Prostate gland (tissue), 2 donors: ENCODE measurements around the gene TMEM44. TPM values are rescaled to one million over a fixed set of nuclear protein-coding genes. Genes with fewer than 3 reads are reported as not detected.
"Not testable (repeated sequence)": the region's sequence is repeated elsewhere in the genome, so short reads cannot be mapped to it uniquely, and the experiment has no call there.

Experiments
- DNase-seq: peaks from one replicate; pipeline ENCODE4 v3.0.0-alpha.2; 2019; ENCODE audit warnings: low spot score
- H3K27ac ChIP-seq, 2 donors: fragments of 200-600 bp; sonication (generic); 2 replicates each; pipeline ENCODE4 v1.5.1; 2017 to 2019
- H3K27me3 ChIP-seq: fragments of 200-600 bp; sonication (generic); replicated peaks from 2 replicates; pipeline ENCODE4 v1.5.1; 2019; ENCODE audit not compliant: insufficient read depth
- H3K36me3 ChIP-seq, 2 donors: fragments of 200-600 bp; sonication (generic); 1 replicate in 1 of 2; 2 replicates in 1 of 2; pipeline versions ENCODE4 v1.5.1 to v1.8.1; 2017 to 2019
- H3K4me1 ChIP-seq: fragments of 200-600 bp; sonication (generic); replicated peaks from 2 replicates; pipeline ENCODE4 v1.5.1; 2019
- H3K4me3 ChIP-seq, 2 donors: fragments of 200-600 bp; sonication (generic); 2 replicates each; pipeline ENCODE4 v1.5.1; 2017 to 2019
- H3K9me3 ChIP-seq: fragments of 200-600 bp; sonication (generic); 2 replicates; pipeline ENCODE4 v1.5.1; 2017
- POLR2A ChIP-seq: fragments of 450-650 bp; IDR thresholded peaks from one replicate; pipeline ENCODE4 v1.6.1; 2016; ENCODE audit warnings: antibody characterized with exemption, mild to moderate bottlenecking
- POLR2AphosphoS5 ChIP-seq: sonication (generic); formaldehyde crosslinking; IDR thresholded peaks from one replicate; pipeline ENCODE4 v1.6.1; 2017; ENCODE audit warnings: antibody characterized with exemption
- WGBS: methylation state at CpG from one replicate; pipeline ENCODE4 v1.1.5; 2018; 5-methylcytosine and 5-hydroxymethylcytosine counted together
- intact Hi-C: fragments of 100-400 bp; cut with DNase I; formaldehyde crosslinking; loops from one replicate; pipeline ENCODE4 v1.14.2; 2022
- total RNA-seq, 2 donors: library from RNA; depleted of rRNA; stranded (reverse); fragments of >200 nt; gene quantifications; one replicate each; pipeline ENCODE4 v1.1.0, GENCODE V29; 2016
- TF ChIP-seq, protein P1 (sequence below), 4 experiments: fragments of 200-600 bp in 2 of 4; fragments of 450-650 bp in 2 of 4; sonication (generic) in 2 of 4; IDR thresholded peaks; 1 replicate in 3 of 4; 2 replicates in 1 of 4; pipeline ENCODE4 v1.5.1; 2016 to 2019; ENCODE audit warnings: antibody characterized with exemption in 4 of 4, mild to moderate bottlenecking in 2 of 4, moderate library complexity in 2 of 4

The TMEM44 gene
- total RNA-seq, 2 donors from 2014 or later = 11.0 to 11.1 TPM

DNA sequence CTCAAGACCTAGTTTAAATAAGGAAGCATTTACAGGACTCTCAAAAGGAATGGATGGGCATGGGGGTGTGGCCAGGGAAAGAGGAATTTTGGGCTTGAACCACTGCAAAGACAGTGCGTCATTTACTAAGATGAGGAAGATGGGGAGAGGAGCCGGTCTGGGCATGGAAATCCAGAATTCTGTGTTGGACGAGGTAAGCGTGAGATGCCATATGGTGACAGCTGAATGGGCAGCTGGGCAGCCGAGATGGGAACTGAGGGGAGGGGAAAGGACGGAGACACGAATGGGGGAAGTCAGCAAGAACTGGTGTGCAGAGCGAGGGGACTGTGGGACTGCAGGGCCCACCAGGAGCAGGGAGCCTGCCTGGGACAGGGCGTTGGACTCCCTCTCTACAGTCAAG, 24.2 kb downstream of the TMEM44 start:
- intact Hi-C loops = no loop called here
- H3K27ac ChIP-seq = no peak overlapping the region
- H3K4me3 ChIP-seq = no peak overlapping the region
- no peaks in the 10 kb centered on the region for H3K4me1 ChIP-seq
- no peaks in the 10 kb centered on the region for H3K36me3 ChIP-seq
- no peaks in the 10 kb centered on the region for H3K9me3 ChIP-seq
- TF ChIP-seq POLR2AphosphoS5 (no peak), POLR2A (no peak)
- TF ChIP-seq, protein P1, sequence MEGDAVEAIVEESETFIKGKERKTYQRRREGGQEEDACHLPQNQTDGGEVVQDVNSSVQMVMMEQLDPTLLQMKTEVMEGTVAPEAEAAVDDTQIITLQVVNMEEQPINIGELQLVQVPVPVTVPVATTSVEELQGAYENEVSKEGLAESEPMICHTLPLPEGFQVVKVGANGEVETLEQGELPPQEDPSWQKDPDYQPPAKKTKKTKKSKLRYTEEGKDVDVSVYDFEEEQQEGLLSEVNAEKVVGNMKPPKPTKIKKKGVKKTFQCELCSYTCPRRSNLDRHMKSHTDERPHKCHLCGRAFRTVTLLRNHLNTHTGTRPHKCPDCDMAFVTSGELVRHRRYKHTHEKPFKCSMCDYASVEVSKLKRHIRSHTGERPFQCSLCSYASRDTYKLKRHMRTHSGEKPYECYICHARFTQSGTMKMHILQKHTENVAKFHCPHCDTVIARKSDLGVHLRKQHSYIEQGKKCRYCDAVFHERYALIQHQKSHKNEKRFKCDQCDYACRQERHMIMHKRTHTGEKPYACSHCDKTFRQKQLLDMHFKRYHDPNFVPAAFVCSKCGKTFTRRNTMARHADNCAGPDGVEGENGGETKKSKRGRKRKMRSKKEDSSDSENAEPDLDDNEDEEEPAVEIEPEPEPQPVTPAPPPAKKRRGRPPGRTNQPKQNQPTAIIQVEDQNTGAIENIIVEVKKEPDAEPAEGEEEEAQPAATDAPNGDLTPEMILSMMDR (IDR thresholded peaks at IDR 0.05) = no peak
- 84% methylated on average over 9 of the region's 9 CpGs for WGBS
- DNase-seq = no peak
- no peaks in the 10 kb centered on the region for H3K27me3 ChIP-seq

DNA sequence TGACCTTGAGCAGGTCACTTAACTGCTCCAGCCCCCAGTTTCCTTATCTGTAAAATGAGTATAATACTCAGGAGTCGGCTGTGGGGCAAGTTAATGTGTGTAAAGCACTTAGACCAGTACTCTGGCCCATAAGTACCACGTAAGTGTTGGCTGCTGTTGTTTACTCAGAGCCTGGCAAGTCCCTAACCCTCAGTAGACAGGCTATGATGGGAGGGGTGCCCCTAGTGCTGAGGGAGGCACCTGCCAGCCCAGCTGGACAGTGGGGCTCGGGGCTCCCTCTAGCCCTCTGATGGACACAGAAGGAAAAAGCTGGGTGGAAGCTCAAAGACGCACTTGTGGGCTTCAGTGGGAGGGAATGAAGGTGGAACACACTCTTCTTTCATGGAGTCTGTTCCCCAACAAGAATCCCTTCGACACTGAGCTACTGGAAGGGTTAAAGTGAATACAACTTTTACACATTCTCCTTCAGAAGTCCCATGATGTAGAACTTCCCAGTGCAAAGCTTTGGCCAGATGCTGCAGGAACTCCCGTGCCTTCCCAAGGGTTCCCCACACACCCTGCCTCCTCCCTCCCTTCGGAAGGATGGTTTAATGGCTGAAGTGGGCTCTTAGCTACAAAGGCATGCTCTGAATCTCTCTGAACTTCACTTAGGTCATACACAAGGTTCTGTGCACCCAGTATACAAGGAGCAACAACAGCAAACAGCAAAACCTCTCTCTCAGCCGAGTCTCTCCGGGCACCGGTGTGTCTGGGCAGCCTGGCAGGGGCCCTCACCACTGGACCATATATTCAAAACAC, 25.4 kb downstream of the TMEM44 start:
- TF ChIP-seq POLR2AphosphoS5 = no peak
- TF ChIP-seq, protein P1 (IDR thresholded peaks at IDR 0.05) = no peak
- TF ChIP-seq POLR2A = no peak
- Histone ChIP-seq H3K36me3 (no peaks in the 10 kb centered on the region), H3K4me3 (no peak overlapping the region), H3K9me3 (no peaks in the 10 kb centered on the region), H3K27me3 (no peaks in the 10 kb centered on the region), H3K27ac (no peak overlapping the region), H3K4me1 (no peaks in the 10 kb centered on the region)
- 81% methylated on average over 10 of the region's 10 CpGs for WGBS
- no peak for DNase-seq
- intact Hi-C loops = no loop called here

DNA sequence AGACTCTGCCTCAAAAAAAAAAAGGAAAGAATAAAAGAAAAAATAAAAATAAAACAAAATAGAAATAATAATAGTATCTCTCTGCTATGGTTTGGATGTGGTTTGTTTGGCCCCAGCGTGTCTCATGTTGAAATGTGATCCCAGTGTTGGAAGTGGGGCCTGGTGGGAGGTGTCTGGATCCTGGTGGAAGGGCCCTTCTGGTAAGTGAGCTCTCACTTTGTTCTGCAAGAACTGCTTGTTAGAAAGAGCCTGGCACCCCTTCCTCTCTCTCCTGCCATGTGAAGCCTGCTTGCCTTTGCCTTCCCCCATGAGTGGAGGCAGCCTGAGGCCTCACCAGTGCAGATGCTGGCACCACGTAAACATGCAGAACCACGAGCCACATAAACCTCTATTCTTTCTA, 26.3 kb downstream of the TMEM44 start:
- TF ChIP-seq POLR2A = no peak
- TF ChIP-seq, protein P1 (IDR thresholded peaks at IDR 0.05) = no peak
- no peak for TF ChIP-seq POLR2AphosphoS5
- Histone ChIP-seq H3K4me1 (no peaks in the 10 kb centered on the region), H3K36me3 (no peaks in the 10 kb centered on the region), H3K27me3 (no peaks in the 10 kb centered on the region), H3K4me3 (no peak overlapping the region), H3K9me3 (no peaks in the 10 kb centered on the region), H3K27ac (no peak overlapping the region)
- WGBS = 84% methylated on average over 3 of the region's 3 CpGs
- no peak for DNase-seq
- intact Hi-C loops = no loop called here

DNA sequence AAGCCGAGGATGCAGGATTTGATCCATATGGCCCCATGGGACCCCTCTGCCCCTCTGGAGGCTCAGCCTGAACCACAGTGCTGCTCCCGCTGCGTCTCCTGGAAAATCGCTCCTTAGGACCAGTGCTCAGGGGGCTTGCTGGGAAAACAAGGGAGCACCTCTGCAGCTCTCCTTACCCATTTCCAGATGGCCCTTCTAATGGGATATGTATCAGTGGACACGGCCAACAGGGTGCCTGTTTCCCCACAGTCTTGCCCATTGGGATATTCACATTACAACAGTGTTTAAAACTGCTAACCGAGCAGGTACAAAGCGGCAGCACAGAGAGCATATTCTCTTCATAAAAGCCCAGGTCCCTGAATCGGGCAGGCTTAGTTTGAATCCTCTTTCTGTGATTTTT, 27.1 kb downstream of the TMEM44 start:
- intact Hi-C loops = no loop called here
- no peaks in the 10 kb centered on the region for H3K36me3 ChIP-seq
- H3K4me1 ChIP-seq = no peaks in the 10 kb centered on the region
- H3K27me3 ChIP-seq = no peaks in the 10 kb centered on the region
- H3K4me3 ChIP-seq = no peak overlapping the region
- no peak for TF ChIP-seq POLR2A
- TF ChIP-seq, protein P1 (IDR thresholded peaks at IDR 0.05) = no peak
- no peak for TF ChIP-seq POLR2AphosphoS5
- H3K27ac ChIP-seq = no peak overlapping the region
- no peaks in the 10 kb centered on the region for H3K9me3 ChIP-seq
- no peak for DNase-seq
- WGBS = 93% methylated on average over 7 of the region's 8 CpGs

DNA sequence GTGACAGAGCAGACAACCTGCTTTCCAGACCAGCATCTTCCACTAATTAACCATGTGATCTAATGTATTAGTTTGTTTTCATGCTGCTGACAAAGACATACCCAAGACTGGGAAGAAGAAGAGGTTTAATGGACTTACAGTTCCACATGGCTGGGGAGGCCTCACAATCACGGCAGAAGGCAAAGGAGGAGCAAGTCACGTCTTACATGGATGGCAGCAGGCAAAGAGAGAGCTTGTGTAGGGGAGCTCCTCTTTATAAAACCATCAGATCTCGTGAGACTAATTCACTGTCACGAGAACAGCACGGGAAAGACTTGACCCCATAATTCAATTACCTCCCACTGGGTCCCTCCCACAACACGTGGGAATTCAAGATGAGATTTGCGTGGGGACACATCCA, 27.9 kb downstream of the TMEM44 start:
- intact Hi-C loops, H3K4me3 ChIP-seq, DNase-seq, H3K4me1 ChIP-seq, H3K27me3 ChIP-seq, H3K27ac ChIP-seq, H3K36me3 ChIP-seq, H3K9me3 ChIP-seq: not testable (repeated sequence)
- WGBS = 91% methylated on average over 7 of the region's 7 CpGs
